ENCODE measurements around the gene AFP.

DNA sequence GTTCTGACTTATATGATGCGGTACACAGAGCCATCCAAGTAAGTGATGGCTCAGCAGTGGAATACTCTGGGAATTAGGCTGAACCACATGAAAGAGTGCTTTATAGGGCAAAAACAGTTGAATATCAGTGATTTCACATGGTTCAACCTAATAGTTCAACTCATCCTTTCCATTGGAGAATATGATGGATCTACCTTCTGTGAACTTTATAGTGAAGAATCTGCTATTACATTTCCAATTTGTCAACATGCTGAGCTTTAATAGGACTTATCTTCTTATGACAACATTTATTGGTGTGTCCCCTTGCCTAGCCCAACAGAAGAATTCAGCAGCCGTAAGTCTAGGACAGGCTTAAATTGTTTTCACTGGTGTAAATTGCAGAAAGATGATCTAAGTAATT is 15.4 kb upstream of the AFP start:
- TF ChIP-seq, protein P1, sequence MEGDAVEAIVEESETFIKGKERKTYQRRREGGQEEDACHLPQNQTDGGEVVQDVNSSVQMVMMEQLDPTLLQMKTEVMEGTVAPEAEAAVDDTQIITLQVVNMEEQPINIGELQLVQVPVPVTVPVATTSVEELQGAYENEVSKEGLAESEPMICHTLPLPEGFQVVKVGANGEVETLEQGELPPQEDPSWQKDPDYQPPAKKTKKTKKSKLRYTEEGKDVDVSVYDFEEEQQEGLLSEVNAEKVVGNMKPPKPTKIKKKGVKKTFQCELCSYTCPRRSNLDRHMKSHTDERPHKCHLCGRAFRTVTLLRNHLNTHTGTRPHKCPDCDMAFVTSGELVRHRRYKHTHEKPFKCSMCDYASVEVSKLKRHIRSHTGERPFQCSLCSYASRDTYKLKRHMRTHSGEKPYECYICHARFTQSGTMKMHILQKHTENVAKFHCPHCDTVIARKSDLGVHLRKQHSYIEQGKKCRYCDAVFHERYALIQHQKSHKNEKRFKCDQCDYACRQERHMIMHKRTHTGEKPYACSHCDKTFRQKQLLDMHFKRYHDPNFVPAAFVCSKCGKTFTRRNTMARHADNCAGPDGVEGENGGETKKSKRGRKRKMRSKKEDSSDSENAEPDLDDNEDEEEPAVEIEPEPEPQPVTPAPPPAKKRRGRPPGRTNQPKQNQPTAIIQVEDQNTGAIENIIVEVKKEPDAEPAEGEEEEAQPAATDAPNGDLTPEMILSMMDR (IDR thresholded peaks at IDR 0.05), result no peak
- no peak for TF ChIP-seq POLR2A (IDR thresholded peaks at IDR 0.05)
